NCI-H460 (cell line): Measurements from ENCODE around the gene GMDS. TPM values are rescaled to one million over a fixed set of nuclear protein-coding genes. Genes with fewer than 3 reads are reported as not detected.
"Not testable (repeated sequence)": the region's sequence is repeated elsewhere in the genome, so short reads cannot be mapped to it uniquely, and the experiment has no call there.

Experiments used
- DNase-seq: peaks from one replicate; pipeline ENCODE4 v3.0.0-alpha.2; 2016; ENCODE audit warnings: low read depth; ENCODE audit errors: extremely low read depth
- total RNA-seq: library from RNA; depleted of rRNA; stranded (reverse); fragments of >200 nt; shearing (Covaris generic); gene quantifications from 2 replicates; pipeline ENCODE4 v1.2.3, GENCODE V29; 2014

GMDS gene
- total RNA-seq, 1 experiment from 2014 or later = 20.3 TPM

GRCh38 chr6:1678201-1678600 lies 567.2 kb downstream of the GMDS start:
- DNase-seq = no peak

GRCh38 chr6:1672379-1672778 lies 573.0 kb downstream of the GMDS start:
- no peak for DNase-seq

GRCh38 chr6:1670711-1671462 lies 574.5 kb downstream of the GMDS start:
- DNase-seq = no peak

- DNase-seq = no peak
These were observed 575.4 kb downstream of the GMDS start for GRCh38 chr6:1669996-1670395.

- not testable (repeated sequence) for DNase-seq
These were observed 576.9 kb downstream of the GMDS start for GRCh38 chr6:1668456-1668855.

GRCh38 chr6:1667805-1668175 lies 577.6 kb downstream of the GMDS start:
- no peak for DNase-seq

GRCh38 chr6:1667012-1667804 lies 578.2 kb downstream of the GMDS start:
- DNase-seq = no peak

- DNase-seq = no peak
These were observed 580.2 kb downstream of the GMDS start for GRCh38 chr6:1665214-1665613.

GRCh38 chr6:1664329-1664728 lies 581.1 kb downstream of the GMDS start:
- no peak for DNase-seq

- no peak for DNase-seq
These were observed 581.9 kb downstream of the GMDS start for GRCh38 chr6:1663511-1663910.

GRCh38 chr6:1662534-1662933 lies 582.9 kb downstream of the GMDS start:
- no peak for DNase-seq

GRCh38 chr6:1659816-1660215 lies 585.6 kb downstream of the GMDS start:
- no peak for DNase-seq

- DNase-seq = no peak
These were observed 587.0 kb downstream of the GMDS start for GRCh38 chr6:1658212-1659005.

- DNase-seq = no peak
These were observed 587.6 kb downstream of the GMDS start for GRCh38 chr6:1657771-1658165.

- DNase-seq = no peak
These were observed 588.2 kb downstream of the GMDS start for GRCh38 chr6:1657116-1657770.

- DNase-seq = no peak
These were observed 591.4 kb downstream of the GMDS start for GRCh38 chr6:1654054-1654453.

GRCh38 chr6:1652842-1653241 lies 592.6 kb downstream of the GMDS start:
- DNase-seq = no peak

- no peak for DNase-seq
These were observed 594.0 kb downstream of the GMDS start for GRCh38 chr6:1651362-1651761.

GRCh38 chr6:1645466-1646185 lies 599.8 kb downstream of the GMDS start:
- DNase-seq = no peak

- no peak for DNase-seq
These were observed 600.8 kb downstream of the GMDS start for GRCh38 chr6:1644516-1645060.
